ENCODE data around the gene PIP5KL1.
A peak's percentile ranks its signal among the peaks of the same experiment; 100 is the strongest.

PIP5KL1 gene

GRCh38 chr9:127967151-127967809, 36.7 kb upstream of the PIP5KL1 start:
- no peak for TF ChIP-seq FOXK2 (IDR thresholded peaks at IDR 0.05)
- TF ChIP-seq L3MBTL2 (conservative IDR thresholded peaks at IDR 0.05): no peak
- TF ChIP-seq FOXM1 (IDR thresholded peaks at IDR 0.05; ENCODE audit: borderline replicate concordance): no peak
- TF ChIP-seq LEF1 (IDR thresholded peaks at IDR 0.05; ENCODE audit: borderline replicate concordance): no peak
- TF ChIP-seq BHLHE40 (IDR thresholded peaks at IDR 0.05; ENCODE audit: borderline replicate concordance): no peak
- TF ChIP-seq SP1 (IDR thresholded peaks at IDR 0.05): no peak
- no peak for TF ChIP-seq TARDBP (IDR thresholded peaks at IDR 0.05)
- TF ChIP-seq HDGF (IDR thresholded peaks at IDR 0.05; ENCODE audit: borderline replicate concordance): no peak
- no peak for TF ChIP-seq SUZ12 (IDR thresholded peaks at IDR 0.05)
- no peak for TF ChIP-seq NFRKB (IDR thresholded peaks at IDR 0.05)
- TF ChIP-seq ELF4 (IDR thresholded peaks at IDR 0.05): no peak
- no peak for TF ChIP-seq ARNT (IDR thresholded peaks at IDR 0.05)
- no peak for TF ChIP-seq FOXA1 (IDR thresholded peaks at IDR 0.05)
- TF ChIP-seq ZNF384 (IDR thresholded peaks at IDR 0.05): no peak
- TF ChIP-seq CTBP1 (IDR thresholded peaks at IDR 0.05; ENCODE audit: borderline replicate concordance): no peak
- no peak for TF ChIP-seq PKNOX1 (IDR thresholded peaks at IDR 0.05)
- POLR2A ChIA-PET: no interaction called here
- DNase-seq (ENCODE audit: extremely low spot score): no peak
- CTCF ChIA-PET: no interaction called here

GRCh38 chr9:127966416-127967150, 36.0 kb upstream of the PIP5KL1 start:
- no peak for DNase-seq (ENCODE audit: extremely low spot score)
- TF ChIP-seq ZNF384 (IDR thresholded peaks at IDR 0.05) (no peak), TARDBP (IDR thresholded peaks at IDR 0.05) (no peak), FOXK2 (IDR thresholded peaks at IDR 0.05) (no peak), NFRKB (IDR thresholded peaks at IDR 0.05) (no peak), ELF4 (IDR thresholded peaks at IDR 0.05) (no peak), SUZ12 (IDR thresholded peaks at IDR 0.05) (no peak), ARNT (IDR thresholded peaks at IDR 0.05) (no peak), BHLHE40 (IDR thresholded peaks at IDR 0.05; ENCODE audit: borderline replicate concordance) (no peak), L3MBTL2 (conservative IDR thresholded peaks at IDR 0.05) (no peak), FOXM1 (IDR thresholded peaks at IDR 0.05; ENCODE audit: borderline replicate concordance) (no peak), HDGF (IDR thresholded peaks at IDR 0.05; ENCODE audit: borderline replicate concordance) (no peak), SP1 (IDR thresholded peaks at IDR 0.05) (no peak), FOXA1 (IDR thresholded peaks at IDR 0.05) (no peak), CTBP1 (IDR thresholded peaks at IDR 0.05; ENCODE audit: borderline replicate concordance) (no peak), PKNOX1 (IDR thresholded peaks at IDR 0.05) (no peak), LEF1 (IDR thresholded peaks at IDR 0.05; ENCODE audit: borderline replicate concordance) (no peak)
- CTCF ChIA-PET: no interaction called here
- POLR2A ChIA-PET: no interaction called here

- TF ChIP-seq FOXA1 (IDR thresholded peaks at IDR 0.05): no peak
- TF ChIP-seq SUZ12 (IDR thresholded peaks at IDR 0.05): no peak
- no peak for TF ChIP-seq L3MBTL2 (conservative IDR thresholded peaks at IDR 0.05)
- no peak for TF ChIP-seq ARNT (IDR thresholded peaks at IDR 0.05)
- TF ChIP-seq FOXM1 (IDR thresholded peaks at IDR 0.05; ENCODE audit: borderline replicate concordance): no peak
- TF ChIP-seq HDGF (IDR thresholded peaks at IDR 0.05; ENCODE audit: borderline replicate concordance): no peak
- no peak for TF ChIP-seq SP1 (IDR thresholded peaks at IDR 0.05)
- no peak for TF ChIP-seq PKNOX1 (IDR thresholded peaks at IDR 0.05)
- no peak for TF ChIP-seq BHLHE40 (IDR thresholded peaks at IDR 0.05; ENCODE audit: borderline replicate concordance)
- TF ChIP-seq CTBP1 (IDR thresholded peaks at IDR 0.05; ENCODE audit: borderline replicate concordance): no peak
- TF ChIP-seq FOXK2 (IDR thresholded peaks at IDR 0.05): no peak
- TF ChIP-seq LEF1 (IDR thresholded peaks at IDR 0.05; ENCODE audit: borderline replicate concordance): no peak
- no peak for TF ChIP-seq TARDBP (IDR thresholded peaks at IDR 0.05)
- no peak for TF ChIP-seq ZNF384 (IDR thresholded peaks at IDR 0.05)
- no peak for TF ChIP-seq NFRKB (IDR thresholded peaks at IDR 0.05)
- no peak for TF ChIP-seq ELF4 (IDR thresholded peaks at IDR 0.05)
- no peak for DNase-seq (ENCODE audit: extremely low spot score)
- POLR2A ChIA-PET: no interaction called here
- CTCF ChIA-PET: interaction anchor here (1.1 kb wide), 1 partner anchor 22 kb away, joined by 4 read pairs; no protein-coding TSS in a partner anchor
Observed at GRCh38 chr9:127965953-127966352, 35.4 kb upstream of the PIP5KL1 start.

GRCh38 chr9:127963359-127964064, 32.9 kb upstream of the PIP5KL1 start:
- no peak for DNase-seq (ENCODE audit: extremely low spot score)
- peak; percentile 64; the same call in 1 of the 2 replicates for TF ChIP-seq PKNOX1 (IDR thresholded peaks at IDR 0.05)
- no peak for TF ChIP-seq L3MBTL2 (conservative IDR thresholded peaks at IDR 0.05)
- no peak for TF ChIP-seq SP1 (IDR thresholded peaks at IDR 0.05)
- no peak for TF ChIP-seq NFRKB (IDR thresholded peaks at IDR 0.05)
- no peak for TF ChIP-seq ELF4 (IDR thresholded peaks at IDR 0.05)
- no peak for TF ChIP-seq FOXM1 (IDR thresholded peaks at IDR 0.05; ENCODE audit: borderline replicate concordance)
- no peak for TF ChIP-seq ZNF384 (IDR thresholded peaks at IDR 0.05)
- TF ChIP-seq FOXA1 (IDR thresholded peaks at IDR 0.05): no peak
- ChIA-PET CTCF (interaction anchor here (0.7 to 1.1 kb wide), 2 partner anchors 20 to 21 kb away, joined by 4 to 5 read pairs; no protein-coding TSS in a partner anchor), POLR2A (interaction anchor here (1.4 to 1.5 kb wide), 2 partner anchors 17 to 20 kb away, joined by 4 read pairs; partner anchors contain the start of gene EEIG1)
